ENCODE data around the gene ZNF362. TPM values are rescaled to one million over a fixed set of nuclear protein-coding genes. Genes with fewer than 3 reads are reported as not detected.

Gene ZNF362
- total and polyA plus RNA-seq, 2 donors (not counting 1 experiment from before 2014, with no cell fraction given) = 3.8 to 5.7 TPM

- Histone ChIP-seq H3K79me2 (ENCODE audit: control insufficient read depth, insufficient read depth, low read length) (peaks cover 31% of the 10 kb centered on the region), H3K9me3 (ENCODE audit: control insufficient read depth, insufficient read depth, low read depth, low read length) (no peaks in the 10 kb centered on the region), H4K20me1 (ENCODE audit: control insufficient read depth, extremely low read depth, insufficient read depth, low read length) (no peaks in the 10 kb centered on the region), H3K27me3 (ENCODE audit: control insufficient read depth, insufficient read depth, low read length) (no peaks in the 10 kb centered on the region), H3K4me2 (ENCODE audit: extremely low read depth, insufficient read depth, low read length) (no peak overlapping the region), H2AFZ (ENCODE audit: low read length) (no peak overlapping the region), H3K4me1 (ENCODE audit: control insufficient read depth, extremely low read depth, insufficient read depth, low read length) (peaks cover 29% of the 10 kb centered on the region), H3K4me3 (replicated peaks in 1 of 4; ENCODE audit: control extremely low read depth in 1 of 4, insufficient read depth in 1 of 4, low read depth in 3 of 4, low read length in 4 of 4) (no peak overlapping the region), H3K27ac (ENCODE audit: insufficient read depth, low read length) (no peak overlapping the region), H3K9ac (ENCODE audit: insufficient read depth, low read length) (no peak overlapping the region), H3K36me3 (ENCODE audit: control insufficient read depth, insufficient read depth, low read length) (peaks cover 57% of the 10 kb centered on the region)
- DNase-seq (ENCODE audit: low read depth in 2 of 2) = no peak
- no peak for TF ChIP-seq EZH2 (IDR thresholded peaks at IDR 0.05; ENCODE audit: low read length, missing control alignments)
- no peak for TF ChIP-seq CTCF (conservative IDR thresholded peaks at IDR 0.05 in 1 of 2, IDR thresholded peaks at IDR 0.05 in 1 of 2; ENCODE audit: low read depth in 1 of 2, low read length in 2 of 2)
Observed at GRCh38 chr1:33326785-33327184, 70.5 kb downstream of the ZNF362 start.

GRCh38 chr1:33327587-33328325 lies 71.5 kb downstream of the ZNF362 start:
- no peaks in the 10 kb centered on the region for H4K20me1 ChIP-seq (ENCODE audit: control insufficient read depth, extremely low read depth, insufficient read depth, low read length)

GRCh38 chr1:33328817-33329216 lies 72.5 kb downstream of the ZNF362 start:
- Histone ChIP-seq H3K4me3 (replicated peaks in 1 of 4; ENCODE audit: control extremely low read depth in 1 of 4, insufficient read depth in 1 of 4, low read depth in 3 of 4, low read length in 4 of 4) (no peak overlapping the region), H3K9ac (ENCODE audit: insufficient read depth, low read length) (no peak overlapping the region), H3K4me1 (ENCODE audit: control insufficient read depth, extremely low read depth, insufficient read depth, low read length) (peaks cover 49% of the 10 kb centered on the region), H3K27me3 (ENCODE audit: control insufficient read depth, insufficient read depth, low read length) (no peaks in the 10 kb centered on the region), H4K20me1 (ENCODE audit: control insufficient read depth, extremely low read depth, insufficient read depth, low read length) (no peaks in the 10 kb centered on the region), H3K4me2 (ENCODE audit: extremely low read depth, insufficient read depth, low read length) (no peak overlapping the region), H3K9me3 (ENCODE audit: control insufficient read depth, insufficient read depth, low read depth, low read length) (no peaks in the 10 kb centered on the region), H3K27ac (ENCODE audit: insufficient read depth, low read length) (peak overlapping the region; percentile 29), H3K36me3 (ENCODE audit: control insufficient read depth, insufficient read depth, low read length) (peaks cover 64% of the 10 kb centered on the region), H3K79me2 (ENCODE audit: control insufficient read depth, insufficient read depth, low read length) (peaks cover 51% of the 10 kb centered on the region), H2AFZ (ENCODE audit: low read length) (no peak overlapping the region)
- no peak for DNase-seq (ENCODE audit: low read depth in 2 of 2)
- no peak for TF ChIP-seq CTCF (conservative IDR thresholded peaks at IDR 0.05 in 1 of 2, IDR thresholded peaks at IDR 0.05 in 1 of 2; ENCODE audit: low read depth in 1 of 2, low read length in 2 of 2)
- no peak for TF ChIP-seq EZH2 (IDR thresholded peaks at IDR 0.05; ENCODE audit: low read length, missing control alignments)

More at GRCh38 chr1:33327587-33328325, 71.5 kb downstream of the ZNF362 start:
- Histone ChIP-seq H3K36me3 (ENCODE audit: control insufficient read depth, insufficient read depth, low read length) (peaks cover 63% of the 10 kb centered on the region), H3K4me3 (replicated peaks in 1 of 4; ENCODE audit: control extremely low read depth in 1 of 4, insufficient read depth in 1 of 4, low read depth in 3 of 4, low read length in 4 of 4) (no peak overlapping the region), H2AFZ (ENCODE audit: low read length) (no peak overlapping the region), H3K9me3 (ENCODE audit: control insufficient read depth, insufficient read depth, low read depth, low read length) (no peaks in the 10 kb centered on the region), H3K27ac (ENCODE audit: insufficient read depth, low read length) (peak overlapping the region; percentile 43), H3K4me2 (ENCODE audit: extremely low read depth, insufficient read depth, low read length) (no peak overlapping the region), H3K9ac (ENCODE audit: insufficient read depth, low read length) (no peak overlapping the region), H3K4me1 (ENCODE audit: control insufficient read depth, extremely low read depth, insufficient read depth, low read length) (peaks cover 39% of the 10 kb centered on the region), H3K27me3 (ENCODE audit: control insufficient read depth, insufficient read depth, low read length) (no peaks in the 10 kb centered on the region), H3K79me2 (ENCODE audit: control insufficient read depth, insufficient read depth, low read length) (peaks cover 41% of the 10 kb centered on the region)
- peak; percentile 98 to 100 for DNase-seq (ENCODE audit: low read depth in 2 of 2)
- peak in 1 of 2 donors; percentile 13 for TF ChIP-seq CTCF (conservative IDR thresholded peaks at IDR 0.05 in 1 of 2, IDR thresholded peaks at IDR 0.05 in 1 of 2; ENCODE audit: low read depth in 1 of 2, low read length in 2 of 2)
- no peak for TF ChIP-seq EZH2 (IDR thresholded peaks at IDR 0.05; ENCODE audit: low read length, missing control alignments)
